GM18505 (cell line): ENCODE measurements around the gene SYT13.

Source experiments
- ATAC-seq: cut with Tn5 transposase; IDR thresholded peaks from one replicate; pipeline ENCODE4 v1.9.1; 2021; ENCODE audit not compliant: unreplicated experiment
- POLR2A ChIP-seq: IDR thresholded peaks from 4 replicates; pipeline ENCODE4 v1.6.1; 2011; ENCODE audit warnings: borderline replicate concordance; ENCODE audit not compliant: insufficient read depth, insufficient read length; ENCODE audit errors: extremely low read depth

The SYT13 gene, protein sequence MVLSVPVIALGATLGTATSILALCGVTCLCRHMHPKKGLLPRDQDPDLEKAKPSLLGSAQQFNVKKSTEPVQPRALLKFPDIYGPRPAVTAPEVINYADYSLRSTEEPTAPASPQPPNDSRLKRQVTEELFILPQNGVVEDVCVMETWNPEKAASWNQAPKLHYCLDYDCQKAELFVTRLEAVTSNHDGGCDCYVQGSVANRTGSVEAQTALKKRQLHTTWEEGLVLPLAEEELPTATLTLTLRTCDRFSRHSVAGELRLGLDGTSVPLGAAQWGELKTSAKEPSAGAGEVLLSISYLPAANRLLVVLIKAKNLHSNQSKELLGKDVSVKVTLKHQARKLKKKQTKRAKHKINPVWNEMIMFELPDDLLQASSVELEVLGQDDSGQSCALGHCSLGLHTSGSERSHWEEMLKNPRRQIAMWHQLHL

DNA sequence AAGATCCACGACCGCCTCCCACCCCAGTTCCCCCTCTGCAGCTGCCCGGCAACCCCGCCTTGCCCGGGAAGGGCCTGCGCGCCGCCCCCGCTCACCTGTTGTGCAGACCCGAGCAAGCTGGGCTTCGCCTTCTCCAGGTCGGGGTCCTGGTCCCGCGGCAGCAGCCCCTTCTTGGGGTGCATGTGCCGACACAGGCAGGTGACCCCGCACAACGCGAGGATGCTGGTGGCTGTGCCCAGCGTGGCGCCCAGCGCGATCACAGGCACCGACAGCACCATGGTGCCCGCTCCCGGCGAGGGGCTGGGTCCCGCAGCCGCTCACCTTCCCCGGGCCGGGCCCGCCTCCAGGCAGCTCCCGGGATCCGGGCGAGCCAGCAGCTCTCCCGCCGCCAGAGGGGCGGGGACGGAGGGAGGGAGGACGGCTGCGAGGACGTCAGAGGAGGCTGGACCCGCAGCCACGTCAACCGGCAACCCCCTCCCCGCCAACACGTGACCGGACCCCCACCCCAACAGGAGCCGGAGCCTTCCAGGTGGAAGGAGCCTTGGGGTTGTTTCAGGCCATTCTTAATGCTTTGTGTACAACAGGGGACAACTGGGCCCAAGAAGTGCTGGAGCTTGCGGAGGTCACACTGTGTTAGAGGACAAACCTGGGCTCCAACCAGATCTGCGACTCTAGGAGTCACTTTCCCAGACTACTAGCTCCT, at the start of gene SYT13:
TSS of gene SYT13 (minus strand) at position 412 of the 703 bp plus-strand sequence. CDS start at position 278, 134 bp downstream.
- TF ChIP-seq POLR2A: no peak
- ATAC-seq: no peak

DNA sequence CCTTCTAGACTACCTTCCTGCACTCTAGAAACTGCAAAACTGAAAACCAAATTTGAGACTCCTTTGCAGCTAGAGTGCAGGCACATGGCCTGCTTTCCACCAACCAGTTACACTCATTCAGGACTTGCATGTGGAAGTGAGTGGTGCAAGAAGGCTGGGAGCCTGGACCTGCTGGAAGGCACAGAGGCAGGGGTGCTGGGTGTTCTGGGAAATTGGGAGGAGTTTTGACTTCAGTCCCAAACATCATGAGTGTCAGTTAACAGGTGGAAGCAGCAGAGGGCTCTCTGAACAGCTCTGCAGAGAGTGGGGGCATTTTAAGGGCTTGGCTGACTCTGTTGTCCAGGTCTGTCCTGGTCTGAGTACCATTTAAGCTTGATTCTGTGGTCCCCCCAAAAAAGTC, 49.3 kb upstream of the SYT13 start:
- no peak for ATAC-seq
- no peak for TF ChIP-seq POLR2A

DNA sequence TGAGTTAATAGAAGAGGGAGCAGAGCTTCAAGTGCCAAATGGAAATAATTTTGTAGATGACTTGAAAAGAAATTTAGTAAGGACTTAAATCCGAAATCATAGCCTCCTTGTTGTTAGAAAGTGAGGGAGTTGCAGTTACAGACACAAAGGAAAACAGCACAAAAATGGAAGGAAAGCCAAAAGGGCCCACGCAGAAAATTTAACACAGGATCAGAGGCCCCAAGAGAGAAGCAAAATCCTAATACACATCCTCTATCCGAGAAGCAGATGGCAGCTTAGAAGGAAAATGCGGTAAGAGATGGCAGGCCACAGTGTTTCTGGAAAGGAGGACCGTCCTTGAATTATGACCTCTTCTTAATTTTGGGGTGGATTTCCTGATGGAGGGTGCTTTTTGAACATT, 48.7 kb upstream of the SYT13 start:
- TF ChIP-seq POLR2A: no peak
- no peak for ATAC-seq

DNA sequence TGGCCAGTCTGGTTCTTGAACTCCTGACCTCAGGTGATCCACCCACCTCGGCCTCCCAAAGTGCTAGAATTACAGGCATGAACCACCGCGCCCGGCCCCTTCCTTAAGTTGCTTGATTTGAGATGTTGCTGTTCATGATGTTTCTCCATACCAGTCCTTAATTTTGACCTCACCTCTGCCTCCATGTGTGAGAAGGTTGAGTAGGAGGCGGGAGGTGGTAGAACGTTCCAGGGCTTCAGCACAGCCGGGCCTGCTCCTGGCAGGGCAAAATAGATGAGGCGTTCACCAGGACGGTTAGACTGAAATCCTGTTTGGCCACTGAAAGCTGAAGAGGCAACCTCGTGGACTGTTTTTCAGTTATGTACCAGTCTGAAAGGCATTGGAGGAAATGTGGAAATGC, 48.3 kb upstream of the SYT13 start:
- no peak for ATAC-seq
- no peak for TF ChIP-seq POLR2A

DNA sequence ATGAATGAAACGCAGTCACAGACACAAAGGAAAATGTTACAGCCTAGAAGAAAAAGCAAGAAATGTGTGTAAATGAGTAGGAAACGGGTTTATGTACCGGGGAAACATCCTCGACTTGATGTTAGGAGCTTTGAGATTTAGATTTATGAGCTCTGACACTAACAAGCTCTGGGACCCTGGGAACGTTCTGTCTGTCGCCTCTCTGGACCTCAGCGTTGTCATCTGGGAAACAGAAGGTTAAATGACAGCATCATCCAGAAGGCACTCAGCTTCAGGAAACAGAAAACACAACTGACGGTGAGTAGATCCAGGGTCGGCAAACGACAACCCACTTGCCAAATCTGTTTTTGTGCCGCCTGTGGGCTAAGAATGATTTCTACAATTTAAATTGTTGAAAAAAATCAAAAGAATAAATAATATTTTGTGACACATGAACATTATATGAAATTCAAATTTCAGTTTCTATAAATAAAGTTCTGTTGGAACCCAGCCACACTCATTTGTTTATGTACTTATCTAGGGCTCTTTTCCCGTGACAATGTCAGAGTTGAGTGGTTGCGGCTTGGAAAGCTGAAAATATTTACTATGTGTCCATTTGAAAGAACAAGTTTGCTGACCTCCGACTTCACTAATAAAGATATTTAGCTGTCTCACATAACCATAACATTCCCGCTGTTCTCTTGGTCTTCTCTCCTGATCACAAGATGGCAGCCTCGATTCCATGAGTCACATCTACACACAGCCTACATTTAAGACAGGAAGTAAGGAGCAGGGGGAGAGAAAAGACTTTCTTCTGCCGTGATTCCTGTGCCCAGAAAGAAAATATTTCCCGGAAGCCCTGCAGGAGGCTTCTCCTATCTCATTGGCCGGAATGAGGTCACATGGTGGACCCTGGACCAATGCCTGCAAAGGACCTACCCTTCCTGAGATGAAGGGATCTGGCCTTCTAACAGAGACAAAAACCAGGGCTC, 47.1 kb upstream of the SYT13 start:
- no peak for ATAC-seq
- TF ChIP-seq POLR2A: no peak

DNA sequence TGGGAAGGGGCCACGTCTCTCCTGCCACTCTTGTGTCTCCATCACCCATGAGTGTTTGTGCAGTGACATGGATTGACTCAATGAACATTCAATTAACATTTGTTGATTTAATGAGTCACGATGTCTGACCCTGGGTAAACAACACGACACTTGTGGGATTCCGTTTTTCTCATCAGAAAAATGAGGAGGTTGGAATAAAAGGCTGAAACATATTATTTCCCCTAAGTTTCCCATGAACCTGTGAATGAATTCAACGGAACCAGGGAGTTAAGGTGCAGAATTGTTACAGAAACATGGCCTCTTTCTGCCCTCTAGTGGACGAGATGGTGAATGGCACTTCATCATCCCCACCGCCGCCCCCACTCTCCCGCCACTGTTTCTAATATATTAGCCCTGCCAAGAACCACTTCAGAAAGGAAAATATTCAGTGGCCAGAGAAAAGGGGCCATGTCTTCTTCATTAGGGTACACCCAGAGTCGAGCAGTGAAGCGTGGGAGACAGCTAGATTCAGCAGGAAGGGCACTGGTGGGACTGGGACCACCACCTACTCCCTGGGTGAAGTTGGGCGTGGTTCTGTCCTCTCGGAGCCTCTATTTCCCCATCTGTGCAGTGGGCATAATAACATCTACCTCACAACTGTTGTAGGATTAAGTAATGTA, 46.3 kb upstream of the SYT13 start:
- no peak for ATAC-seq
- TF ChIP-seq POLR2A: no peak

DNA sequence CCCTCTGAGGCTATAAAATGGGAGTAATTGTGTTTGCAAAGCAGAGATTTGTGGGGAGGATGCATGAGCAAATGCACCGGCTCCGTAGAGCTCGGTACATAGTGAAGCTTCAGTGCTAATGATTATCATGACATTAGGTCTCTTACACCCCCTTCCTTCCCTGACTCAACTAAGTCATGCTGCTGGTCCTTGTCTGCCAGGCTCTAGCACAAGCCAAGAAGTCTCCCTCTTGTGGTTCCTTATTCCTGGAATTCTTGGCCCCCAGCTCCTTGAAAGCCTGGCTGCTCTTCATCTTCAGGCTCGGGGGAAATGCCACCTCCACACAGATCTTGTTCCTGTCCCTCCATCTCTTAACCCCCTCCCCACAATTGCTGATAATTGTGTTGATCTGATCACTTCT, 45.7 kb upstream of the SYT13 start:
- no peak for ATAC-seq

DNA sequence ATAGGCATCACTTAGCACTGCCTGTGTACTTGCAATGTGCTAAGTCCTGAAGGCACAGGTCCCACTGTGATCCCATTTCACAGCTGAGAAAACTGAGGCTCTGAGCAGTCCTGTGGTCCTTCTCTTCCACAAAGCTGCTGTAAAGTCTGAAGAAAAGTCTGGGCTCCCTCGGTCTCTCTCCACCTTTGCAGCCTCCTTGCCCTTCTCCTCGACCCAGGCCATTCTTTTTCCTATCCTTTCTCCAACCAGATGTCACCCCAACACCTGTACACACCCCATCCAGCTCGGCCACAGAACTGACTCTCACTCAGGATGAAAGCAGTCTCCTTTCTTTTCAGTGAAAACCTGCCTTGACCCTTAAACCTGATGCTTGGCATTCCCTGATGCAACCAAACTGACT, 42.6 kb upstream of the SYT13 start:
- no peak for TF ChIP-seq POLR2A
- no peak for ATAC-seq

More for the DNA sequence above, 45.7 kb upstream of the SYT13 start:
- no peak for TF ChIP-seq POLR2A

DNA sequence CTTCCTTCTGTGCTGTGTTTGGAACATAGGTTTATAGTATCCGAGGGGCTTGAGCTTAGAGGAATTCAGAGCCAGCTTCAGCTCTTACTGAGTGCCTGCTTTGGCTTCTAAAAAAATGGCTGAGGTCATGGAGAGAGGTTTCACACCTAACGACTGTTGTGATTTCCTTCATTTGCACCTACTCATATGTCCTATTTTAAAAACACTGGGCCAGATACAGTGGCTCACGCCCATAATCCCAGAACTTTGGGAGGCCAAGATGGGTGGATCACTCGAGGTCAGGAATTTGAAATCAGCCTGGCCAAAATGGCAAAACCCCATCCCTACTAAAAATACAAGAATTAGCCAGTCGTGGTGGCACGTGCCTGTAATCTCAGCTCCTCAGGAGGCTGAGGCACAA, 38.3 kb upstream of the SYT13 start:
- TF ChIP-seq POLR2A: no peak
- no peak for ATAC-seq

DNA sequence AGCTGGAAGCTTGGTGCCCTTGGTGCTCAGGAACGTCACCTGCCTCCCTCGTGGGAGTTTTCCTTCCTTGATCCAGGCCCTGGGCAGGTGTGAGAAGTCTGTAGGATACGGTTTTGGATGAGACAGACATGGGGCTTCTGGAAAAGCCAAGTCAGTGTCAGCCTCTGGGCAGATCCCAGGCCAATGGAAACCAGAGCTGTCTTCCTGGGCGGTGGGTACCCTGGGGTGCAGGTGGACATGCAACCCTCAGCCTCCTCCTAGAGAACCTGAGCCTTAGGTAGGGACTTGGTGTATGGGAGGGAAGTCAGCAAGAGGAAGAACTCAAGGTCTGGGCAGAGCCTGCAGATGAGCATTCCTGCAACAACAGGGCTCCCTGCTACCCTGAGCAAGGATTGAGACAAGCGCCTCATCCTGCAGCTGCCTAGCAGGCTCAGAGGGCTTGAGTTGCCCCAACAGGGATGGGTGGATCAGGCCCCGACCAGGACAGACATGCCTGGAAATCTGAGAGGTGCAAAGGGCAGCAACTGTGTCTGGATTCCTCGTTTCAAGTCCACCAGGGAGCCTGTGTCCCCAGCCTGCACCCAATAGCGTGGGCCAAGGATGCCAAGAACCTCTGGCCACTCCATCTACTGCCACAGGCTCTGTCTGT, 37.6 kb upstream of the SYT13 start:
- ATAC-seq: no peak
- no peak for TF ChIP-seq POLR2A

DNA sequence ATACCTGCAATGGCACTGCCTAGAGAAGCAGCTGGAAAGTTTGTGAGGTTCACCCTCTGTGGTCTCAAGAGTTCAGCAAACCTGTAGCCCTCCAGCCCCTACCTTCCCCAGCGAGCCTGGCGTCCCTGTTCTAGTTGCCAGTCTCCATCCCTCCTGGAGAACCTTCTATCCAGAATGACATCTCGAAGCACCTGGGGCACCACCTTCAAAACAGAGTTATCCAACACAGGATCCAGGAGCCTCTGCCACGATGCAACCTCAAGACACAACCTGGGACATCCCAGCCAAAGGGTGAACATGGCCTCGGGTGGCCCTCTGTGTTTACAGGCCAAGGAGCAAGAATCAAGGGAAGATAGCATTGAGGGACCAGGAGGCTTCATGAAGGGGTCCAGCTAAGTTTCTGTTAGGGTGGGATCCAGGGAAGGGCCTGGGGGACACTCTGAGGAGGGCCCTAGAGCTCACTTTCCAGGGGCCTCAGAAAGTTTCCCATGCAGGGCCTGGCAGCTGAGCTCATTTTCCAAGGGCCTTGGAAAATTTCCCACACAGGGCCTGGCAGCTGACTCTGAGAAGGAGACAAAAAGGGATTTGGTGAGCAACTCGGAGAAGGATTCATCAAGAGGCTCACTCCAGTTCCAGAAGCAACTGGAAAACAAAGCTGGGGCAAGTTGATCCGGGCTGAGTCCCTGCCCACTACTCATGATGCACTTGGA, 36.9 kb upstream of the SYT13 start:
- no peak for ATAC-seq
- no peak for TF ChIP-seq POLR2A
